ENCODE results near the gene EMC7. TPM values are rescaled to one million over a fixed set of nuclear protein-coding genes. Genes with fewer than 3 reads are reported as not detected.
"Not testable (repeated sequence)": the region's sequence is repeated elsewhere in the genome, so short reads cannot be mapped to it uniquely, and the experiment has no call there.

Gene EMC7
- polyA plus RNA-seq, 4 donors: 91.7 to 101 (median 98.2) TPM

GRCh38 chr15:34099914-34100313, 1.7 kb downstream of the EMC7 start:
- DNase-seq (ENCODE audit: low read depth in 4 of 4, low spot score in 3 of 4): no peak

- DNase-seq (ENCODE audit: low read depth in 4 of 4, low spot score in 3 of 4): no peak
Measured at GRCh38 chr15:34085746-34086145, 15.9 kb downstream of the EMC7 start.

- DNase-seq (ENCODE audit: low read depth in 4 of 4, low spot score in 3 of 4): no peak
Measured at GRCh38 chr15:34084086-34084485, 17.6 kb downstream of the EMC7 start.

- DNase-seq (ENCODE audit: low read depth in 4 of 4, low spot score in 3 of 4): no peak
Measured at GRCh38 chr15:34079904-34080303, 21.8 kb downstream of the EMC7 start.

GRCh38 chr15:34078900-34079299, 22.8 kb downstream of the EMC7 start:
- no peak for DNase-seq (ENCODE audit: low read depth in 4 of 4, low spot score in 3 of 4)

- DNase-seq (ENCODE audit: low read depth in 4 of 4, low spot score in 3 of 4): no peak
Measured at GRCh38 chr15:34076785-34077184, 24.9 kb downstream of the EMC7 start.

- DNase-seq (ENCODE audit: low read depth in 4 of 4, low spot score in 3 of 4): no peak
Measured at GRCh38 chr15:34070003-34070402, 31.7 kb downstream of the EMC7 start.

- DNase-seq (ENCODE audit: low read depth in 4 of 4, low spot score in 3 of 4): no peak
Measured at GRCh38 chr15:34065941-34066340, 35.7 kb downstream of the EMC7 start.

- DNase-seq (ENCODE audit: low read depth in 4 of 4, low spot score in 3 of 4): no peak
Measured at GRCh38 chr15:34065261-34065660, 36.4 kb downstream of the EMC7 start.

GRCh38 chr15:34064438-34064837, 37.2 kb downstream of the EMC7 start:
- no peak for DNase-seq (ENCODE audit: low read depth in 4 of 4, low spot score in 3 of 4)

- no peak for DNase-seq (ENCODE audit: low read depth in 4 of 4, low spot score in 3 of 4)
Measured at GRCh38 chr15:34059946-34060345, 41.7 kb downstream of the EMC7 start.

GRCh38 chr15:34059476-34059875, 42.2 kb downstream of the EMC7 start:
- no peak for DNase-seq (ENCODE audit: low read depth in 4 of 4, low spot score in 3 of 4)

GRCh38 chr15:34056911-34057310, 44.8 kb downstream of the EMC7 start:
- DNase-seq (ENCODE audit: low read depth in 4 of 4, low spot score in 3 of 4): no peak

- no peak for DNase-seq (ENCODE audit: low read depth in 4 of 4, low spot score in 3 of 4)
Measured at GRCh38 chr15:34055868-34056595, 45.6 kb downstream of the EMC7 start.

- no peak for DNase-seq (ENCODE audit: low read depth in 4 of 4, low spot score in 3 of 4)
Measured at GRCh38 chr15:34054081-34054707, 47.5 kb downstream of the EMC7 start.

GRCh38 chr15:34050385-34050784, 51.3 kb downstream of the EMC7 start:
- not testable (repeated sequence) for DNase-seq (ENCODE audit: low read depth in 4 of 4, low spot score in 3 of 4)

- no peak for DNase-seq (ENCODE audit: low read depth in 4 of 4, low spot score in 3 of 4)
Measured at GRCh38 chr15:34049112-34049511, 52.5 kb downstream of the EMC7 start.

GRCh38 chr15:34047893-34048775, 53.5 kb downstream of the EMC7 start:
- DNase-seq (ENCODE audit: low read depth in 4 of 4, low spot score in 3 of 4): no peak

- DNase-seq (ENCODE audit: low read depth in 4 of 4, low spot score in 3 of 4): no peak
Measured at GRCh38 chr15:34046471-34047145, 55.1 kb downstream of the EMC7 start.

GRCh38 chr15:34043813-34044212, 57.8 kb downstream of the EMC7 start:
- DNase-seq (ENCODE audit: low read depth in 4 of 4, low spot score in 3 of 4): no peak

GRCh38 chr15:34043391-34043790, 58.3 kb downstream of the EMC7 start:
- DNase-seq (ENCODE audit: low read depth in 4 of 4, low spot score in 3 of 4): no peak
